Measurements from ENCODE around the gene DONSON.
"Not testable (repeated sequence)": the region's sequence is repeated elsewhere in the genome, so short reads cannot be mapped to it uniquely, and the experiment has no call there.

The DONSON gene

GRCh38 chr21:33588485-33589335 lies at the start of gene DONSON:
DONSON (minus strand) TSS chr21:33588684; CDS start chr21:33588641, 43 bp downstream.
- peak; percentile 85 for DNase-seq

- no peak for DNase-seq
These were observed 45.8 kb upstream of the DONSON start for GRCh38 chr21:33634254-33634653.

GRCh38 chr21:33626151-33626550 lies 37.7 kb upstream of the DONSON start:
- DNase-seq, result not testable (repeated sequence)

- no peak for DNase-seq
These were observed 33.8 kb upstream of the DONSON start for GRCh38 chr21:33622253-33622652.

- DNase-seq, result no peak
These were observed 31.2 kb upstream of the DONSON start for GRCh38 chr21:33619726-33620125.

GRCh38 chr21:33618407-33618806 lies 29.9 kb upstream of the DONSON start:
- no peak for DNase-seq

- DNase-seq, result not testable (repeated sequence)
These were observed 29.1 kb upstream of the DONSON start for GRCh38 chr21:33617565-33617964.

GRCh38 chr21:33611006-33611744 lies 22.7 kb upstream of the DONSON start:
- DNase-seq, result no peak

GRCh38 chr21:33608559-33608958 lies 20.1 kb upstream of the DONSON start:
- no peak for DNase-seq

- no peak for DNase-seq
These were observed 9.6 kb upstream of the DONSON start for GRCh38 chr21:33598051-33598450.

- DNase-seq, result no peak
These were observed 546 bp downstream of the DONSON start for GRCh38 chr21:33587792-33588484.

- DNase-seq, result no peak
These were observed 1.6 kb downstream of the DONSON start for GRCh38 chr21:33586927-33587326.

- no peak for DNase-seq
These were observed 4.0 kb downstream of the DONSON start for GRCh38 chr21:33584455-33584854.

GRCh38 chr21:33578959-33579542 lies 9.4 kb downstream of the DONSON start:
- no peak for DNase-seq

GRCh38 chr21:33578214-33578613 lies 10.3 kb downstream of the DONSON start:
- no peak for DNase-seq

- DNase-seq, result not testable (repeated sequence)
These were observed 11.7 kb downstream of the DONSON start for GRCh38 chr21:33576741-33577141.

- DNase-seq, result no peak
These were observed 16.1 kb downstream of the DONSON start for GRCh38 chr21:33572350-33572749.

GRCh38 chr21:33569991-33570390 lies 18.5 kb downstream of the DONSON start:
- no peak for DNase-seq

GRCh38 chr21:33568448-33568847 lies 20.0 kb downstream of the DONSON start:
- no peak for DNase-seq

GRCh38 chr21:33567914-33568313 lies 20.6 kb downstream of the DONSON start:
- DNase-seq, result no peak

- no peak for DNase-seq
These were observed 22.0 kb downstream of the DONSON start for GRCh38 chr21:33566514-33566913.

- no peak for DNase-seq
These were observed 26.1 kb downstream of the DONSON start for GRCh38 chr21:33562389-33562788.

- no peak for DNase-seq
These were observed 27.1 kb downstream of the DONSON start for GRCh38 chr21:33561373-33561772.

All from CD4-positive, alpha-beta T cell treated with Interleukin-15 for 1 hour (primary cell).